Measurements from ENCODE around the gene UBE2O.

DNA sequence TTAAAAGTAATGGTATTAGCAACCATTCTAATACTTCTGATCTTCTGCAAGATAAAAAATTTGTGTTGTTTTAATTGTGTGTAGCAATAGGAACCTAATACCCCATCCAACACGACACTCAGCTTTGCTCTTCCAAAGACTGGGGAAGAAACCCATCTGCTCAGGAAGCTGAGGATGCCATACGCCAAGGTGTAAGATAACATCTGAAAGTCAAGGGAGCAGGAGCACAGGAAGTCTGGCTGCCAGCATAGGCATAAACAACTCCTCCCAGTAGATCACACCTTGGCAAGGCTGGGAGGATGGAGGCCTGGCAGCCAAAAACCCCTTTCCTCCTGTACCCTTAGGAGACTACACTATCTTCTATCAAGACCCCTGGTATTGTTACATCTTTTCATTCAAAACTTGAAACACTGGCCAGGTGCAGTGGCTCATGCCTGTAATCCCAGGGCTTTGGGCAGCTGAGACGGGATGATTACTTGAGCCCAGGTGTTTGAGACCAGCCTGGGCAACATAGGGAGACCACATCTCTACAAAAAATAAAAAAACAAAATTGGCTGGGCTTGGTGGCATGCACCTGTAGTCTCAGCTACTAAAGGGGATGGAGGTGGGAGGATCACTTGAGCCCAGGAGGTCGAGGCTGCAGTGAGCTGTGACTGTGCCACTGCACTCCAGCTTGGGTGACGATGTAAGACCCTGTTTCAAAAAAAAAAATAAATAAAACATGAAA, 74.2 kb downstream of the UBE2O start:
- TF ChIP-seq CTCF (conservative IDR thresholded peaks at IDR 0.05; ENCODE audit: low read depth, low read length) (no peak), EZH2phosphoT487 (IDR thresholded peaks at IDR 0.05; ENCODE audit: borderline replicate concordance, low read length) (no peak), EZH2 (IDR thresholded peaks at IDR 0.05; ENCODE audit: low read length, unreplicated experiment) (no peak)

All from PC-3 (cell line).